ENCODE results near the gene ZCCHC12.

ZCCHC12 gene

GRCh38 chrX:118855681-118856310 lies 32.2 kb downstream of the ZCCHC12 start:
- DNase-seq (ENCODE audit: insufficient read length, low spot score) (no peak), FAIRE-seq (no peak)
- TF ChIP-seq POLR2A (IDR thresholded peaks at IDR 0.05; ENCODE audit: low read depth, low read length): no peak

- FAIRE-seq: no peak
- no peak for DNase-seq (ENCODE audit: insufficient read length, low spot score)
- TF ChIP-seq POLR2A (IDR thresholded peaks at IDR 0.05; ENCODE audit: low read depth, low read length): no peak
These were observed 33.4 kb downstream of the ZCCHC12 start for GRCh38 chrX:118857006-118857405.

- TF ChIP-seq POLR2A (IDR thresholded peaks at IDR 0.05; ENCODE audit: low read depth, low read length): no peak
- FAIRE-seq: no peak
- DNase-seq (ENCODE audit: insufficient read length, low spot score): no peak
These were observed 37.7 kb downstream of the ZCCHC12 start for GRCh38 chrX:118861338-118861737.

- TF ChIP-seq POLR2A (IDR thresholded peaks at IDR 0.05; ENCODE audit: low read depth, low read length): no peak
- FAIRE-seq (no peak), DNase-seq (ENCODE audit: insufficient read length, low spot score) (no peak)
These were observed 38.5 kb downstream of the ZCCHC12 start for GRCh38 chrX:118862091-118862490.

GRCh38 chrX:118862979-118863378 lies 39.4 kb downstream of the ZCCHC12 start:
- DNase-seq (ENCODE audit: insufficient read length, low spot score) (no peak), FAIRE-seq (no peak)
- no peak for TF ChIP-seq POLR2A (IDR thresholded peaks at IDR 0.05; ENCODE audit: low read depth, low read length)

- FAIRE-seq (no peak), DNase-seq (ENCODE audit: insufficient read length, low spot score) (no peak)
- TF ChIP-seq POLR2A (IDR thresholded peaks at IDR 0.05; ENCODE audit: low read depth, low read length): no peak
These were observed 40.5 kb downstream of the ZCCHC12 start for GRCh38 chrX:118864063-118864635.

- no peak for TF ChIP-seq POLR2A (IDR thresholded peaks at IDR 0.05; ENCODE audit: low read depth, low read length)
- DNase-seq (ENCODE audit: insufficient read length, low spot score) (no peak), FAIRE-seq (no peak)
These were observed 41.6 kb downstream of the ZCCHC12 start for GRCh38 chrX:118865231-118865630.

GRCh38 chrX:118867251-118867650 lies 43.6 kb downstream of the ZCCHC12 start:
- TF ChIP-seq POLR2A (IDR thresholded peaks at IDR 0.05; ENCODE audit: low read depth, low read length): no peak
- FAIRE-seq (no peak), DNase-seq (ENCODE audit: insufficient read length, low spot score) (no peak)

- peak; percentile 32 for DNase-seq (ENCODE audit: insufficient read length, low spot score)
- no peak for FAIRE-seq
These were observed 48.5 kb downstream of the ZCCHC12 start for GRCh38 chrX:118872102-118872566.

More at GRCh38 chrX:118872102-118872566, 48.5 kb downstream of the ZCCHC12 start:
- TF ChIP-seq POLR2A (IDR thresholded peaks at IDR 0.05; ENCODE audit: low read depth, low read length): no peak

Data from H54 (cell line).